Renal cortical epithelial cell (primary cell): ENCODE data around the gene USP34. TPM values are rescaled to one million over a fixed set of nuclear protein-coding genes. Genes with fewer than 3 reads are reported as not detected.
"Not testable (repeated sequence)": the region's sequence is repeated elsewhere in the genome, so short reads cannot be mapped to it uniquely, and the experiment has no call there.

ENCODE experiments used
- DNase-seq: peaks from one replicate; pipeline ENCODE4 v3.0.0-alpha.2; 2011; ENCODE audit warnings: low read depth
- total RNA-seq: library from RNA; depleted of rRNA; stranded (reverse); fragments of >200 nt; gene quantifications from 2 replicates; pipeline ENCODE4 v1.2.3, GENCODE V29; 2014

USP34 gene
- total RNA-seq, 1 donor from 2014 or later = 182 TPM

- no peak for DNase-seq
Observed at GRCh38 chr2:61463769-61464475, 7.0 kb downstream of the USP34 start.

- no peak for DNase-seq
Observed at GRCh38 chr2:61461404-61461803, 9.5 kb downstream of the USP34 start.

GRCh38 chr2:61460163-61460562, 10.7 kb downstream of the USP34 start:
- peak; percentile 72 for DNase-seq

- no peak for DNase-seq
Observed at GRCh38 chr2:61456746-61457420, 14.0 kb downstream of the USP34 start.

- DNase-seq = no peak
Observed at GRCh38 chr2:61456070-61456745, 14.7 kb downstream of the USP34 start.

- DNase-seq = not testable (repeated sequence)
Observed at GRCh38 chr2:61454972-61455371, 15.9 kb downstream of the USP34 start.

- DNase-seq = no peak
Observed at GRCh38 chr2:61454383-61454782, 16.5 kb downstream of the USP34 start.

GRCh38 chr2:61452392-61452791, 18.5 kb downstream of the USP34 start:
- DNase-seq = no peak

GRCh38 chr2:61451178-61451577, 19.7 kb downstream of the USP34 start:
- DNase-seq = no peak

GRCh38 chr2:61450144-61450543, 20.7 kb downstream of the USP34 start:
- peak; percentile 85 for DNase-seq

- DNase-seq = no peak
Observed at GRCh38 chr2:61448229-61448628, 22.7 kb downstream of the USP34 start.

- DNase-seq = not testable (repeated sequence)
Observed at GRCh38 chr2:61446971-61447370, 23.9 kb downstream of the USP34 start.

- DNase-seq = peak; percentile 85
Observed at GRCh38 chr2:61443342-61444041, 27.4 kb downstream of the USP34 start.

- no peak for DNase-seq
Observed at GRCh38 chr2:61439241-61440002, 31.5 kb downstream of the USP34 start.

GRCh38 chr2:61438670-61439069, 32.2 kb downstream of the USP34 start:
- no peak for DNase-seq

- DNase-seq = no peak
Observed at GRCh38 chr2:61437170-61437569, 33.7 kb downstream of the USP34 start.

- peak; percentile 28 for DNase-seq
Observed at GRCh38 chr2:61436092-61436491, 34.8 kb downstream of the USP34 start.

- no peak for DNase-seq
Observed at GRCh38 chr2:61435291-61435690, 35.6 kb downstream of the USP34 start.

GRCh38 chr2:61434314-61434713, 36.6 kb downstream of the USP34 start:
- DNase-seq = no peak

GRCh38 chr2:61433606-61434005, 37.3 kb downstream of the USP34 start:
- no peak for DNase-seq

- no peak for DNase-seq
Observed at GRCh38 chr2:61432990-61433389, 37.9 kb downstream of the USP34 start.

- DNase-seq = no peak
Observed at GRCh38 chr2:61431345-61431744, 39.5 kb downstream of the USP34 start.
